Neural progenitor cell (in vitro differentiated cells): ENCODE results near the gene EFL1. TPM values are rescaled to one million over a fixed set of nuclear protein-coding genes. Genes with fewer than 3 reads are reported as not detected.
"Not testable (repeated sequence)": the region's sequence is repeated elsewhere in the genome, so short reads cannot be mapped to it uniquely, and the experiment has no call there.

Experiments used
- DNase-seq: peaks from one replicate; pipeline ENCODE4 v3.0.0-alpha.2; 2016; ENCODE audit warnings: low spot score
- H2AFZ ChIP-seq: fragments of 200-600 bp; sonication (generic); replicated peaks from 2 replicates; pipeline ENCODE4 v1.6.1; 2016; ENCODE audit warnings: antibody characterized with exemption
- H3F3A ChIP-seq: fragments of 200-600 bp; sonication (generic); 2 replicates; pipeline ENCODE4 v1.6.1; 2016; ENCODE audit warnings: antibody characterized with exemption, low read depth
- H3K27ac ChIP-seq: fragments of 200-600 bp; sonication (generic); 2 replicates; pipeline ENCODE4 v1.5.1; 2016; ENCODE audit warnings: mild to moderate bottlenecking
- H3K27me3 ChIP-seq: fragments of 200-600 bp; sonication (generic); 2 replicates; pipeline ENCODE4 v1.6.1; 2016; ENCODE audit warnings: mild to moderate bottlenecking, moderate library complexity
- H3K36me3 ChIP-seq: fragments of 200-600 bp; sonication (generic); 2 replicates; pipeline ENCODE4 v1.5.1; 2016
- H3K4me1 ChIP-seq: fragments of 200-600 bp; sonication (generic); 2 replicates; pipeline ENCODE4 v1.6.1; 2016; ENCODE audit warnings: mixed run types
- H3K4me2 ChIP-seq: fragments of 200-600 bp; sonication (generic); 2 replicates; pipeline ENCODE4 v1.6.1; 2016
- H3K4me3 ChIP-seq: fragments of 200-600 bp; sonication (generic); 2 replicates; pipeline ENCODE4 v1.5.1; 2016
- H3K79me2 ChIP-seq: fragments of 200-600 bp; sonication (generic); 2 replicates; pipeline ENCODE4 v1.6.1; 2016; ENCODE audit warnings: low read depth
- H3K9ac ChIP-seq: fragments of 200-600 bp; sonication (generic); 2 replicates; pipeline ENCODE4 v1.6.1; 2016
- H3K9me3 ChIP-seq: fragments of 200-600 bp; sonication (generic); 2 replicates; pipeline ENCODE4 v1.5.1; 2016; ENCODE audit warnings: low read depth
- H4K20me1 ChIP-seq: fragments of 200-600 bp; sonication (generic); 2 replicates; pipeline ENCODE4 v1.6.1; 2016; ENCODE audit warnings: low read depth
- H3K27ac Mint-ChIP-seq: 3 replicates; pipeline ENCODE4 v1.8.0; 2021; ENCODE audit warnings: mixed read lengths
- H3K27me3 Mint-ChIP-seq: 2 replicates; pipeline ENCODE4 v1.8.0; 2022; ENCODE audit warnings: low read depth, mild to moderate bottlenecking, inconsistent platforms, moderate library complexity, mixed read lengths; ENCODE audit not compliant: insufficient read depth
- H3K36me3 Mint-ChIP-seq: 3 replicates; pipeline ENCODE4 v1.8.0; 2021; ENCODE audit warnings: mixed read lengths
- H3K4me1 Mint-ChIP-seq: 3 replicates; pipeline ENCODE4 v1.8.0; 2021; ENCODE audit warnings: mixed read lengths
- H3K4me3 Mint-ChIP-seq: 3 replicates; pipeline ENCODE4 v1.8.0; 2021; ENCODE audit warnings: mild to moderate bottlenecking, moderate library complexity, mixed read lengths
- H3K9me3 Mint-ChIP-seq: 3 replicates; pipeline ENCODE4 v1.8.0; 2020; ENCODE audit warnings: mixed read lengths
- EZH2 ChIP-seq: fragments of 200-600 bp; sonication (generic); IDR thresholded peaks from 2 replicates; pipeline ENCODE4 v1.6.1; 2017; ENCODE audit warnings: antibody characterized with exemption, mild to moderate bottlenecking, moderate library complexity
- EZH2phosphoT487 ChIP-seq: fragments of 200-600 bp; sonication (generic); IDR thresholded peaks from 2 replicates; pipeline ENCODE4 v1.6.1; 2017; ENCODE audit warnings: antibody characterized with exemption
- total RNA-seq: library from RNA; depleted of rRNA; stranded (reverse); fragments of >200 nt; gene quantifications from 2 replicates; pipeline ENCODE4 v1.2.3, GENCODE V29; 2015; ENCODE audit warnings: low replicate concordance
- TF ChIP-seq, protein P1 (sequence below): fragments of 200-600 bp; sonication (generic); IDR thresholded peaks from 2 replicates; pipeline ENCODE4 v1.5.1; 2017; ENCODE audit warnings: antibody characterized with exemption, mild to moderate bottlenecking

Gene EFL1
- 30.1 and 42.4 TPM in 2 replicates for total RNA-seq

DNA sequence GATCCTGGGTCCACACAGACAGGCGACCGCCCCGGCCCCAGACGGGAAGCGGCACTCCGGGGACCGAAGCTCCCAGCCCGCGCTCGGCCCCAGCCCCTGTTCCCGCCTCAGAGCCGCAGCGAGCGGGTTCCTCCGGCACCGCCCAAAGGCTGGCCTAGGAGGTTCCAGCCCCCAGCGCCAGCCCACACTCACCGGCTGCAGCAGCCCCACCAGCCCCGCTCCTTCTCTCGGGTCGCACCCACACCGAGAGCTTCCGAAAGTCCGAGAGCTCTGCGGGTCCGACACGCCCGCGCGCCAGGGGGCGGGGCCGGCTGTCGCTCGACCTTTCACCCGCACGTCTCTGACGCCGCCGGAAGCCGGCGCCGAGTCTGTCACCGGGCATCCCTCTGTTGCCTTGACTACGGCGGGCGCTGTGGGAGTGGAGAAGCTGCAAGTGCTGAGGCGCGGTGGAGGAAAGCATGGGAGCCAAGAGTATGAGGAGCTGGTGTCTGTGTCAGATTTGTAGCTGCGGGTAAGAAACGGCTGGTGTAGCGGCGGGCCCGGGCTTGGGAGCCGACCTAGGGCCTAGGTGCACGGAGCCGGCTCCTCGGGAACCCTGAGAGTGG is at the start of gene EFL1, which contains the start of gene SAXO2:
Gene EFL1, minus strand, starts transcription at position 313 of the 605 bp plus-strand sequence. CDS start 956 bp downstream, outside the sequence.
Gene SAXO2, plus strand, starts transcription at position 397 of the 605 bp plus-strand sequence. Its CDS starts 62 bp downstream, at position 459.
- Histone ChIP-seq H3K79me2 (peaks cover 28% of the 10 kb centered on the region), H3K9ac (peak within 1 kb of the TSS; percentile 50), H3K4me2 (peak within 1 kb of the TSS; percentile 99), H4K20me1 (peaks cover 17% of the 10 kb centered on the region), H3K27me3 (no peaks in the 10 kb centered on the region), H3K36me3 (peaks cover 3% of the 10 kb centered on the region), H3F3A (peaks cover 4% of the 10 kb centered on the region), H3K9me3 (no peaks in the 10 kb centered on the region), H3K4me3 (peak within 1 kb of the TSS; percentile 95), H3K27ac (peak within 1 kb of the TSS; percentile 79), H3K4me1 (peaks cover 10% of the 10 kb centered on the region), H2AFZ (peak within 1 kb of the TSS; percentile 97)
- H3K4me3 Mint-ChIP-seq, result peak within 1 kb of the TSS; percentile 96
- no peak for TF ChIP-seq EZH2
- TF ChIP-seq, protein P1, sequence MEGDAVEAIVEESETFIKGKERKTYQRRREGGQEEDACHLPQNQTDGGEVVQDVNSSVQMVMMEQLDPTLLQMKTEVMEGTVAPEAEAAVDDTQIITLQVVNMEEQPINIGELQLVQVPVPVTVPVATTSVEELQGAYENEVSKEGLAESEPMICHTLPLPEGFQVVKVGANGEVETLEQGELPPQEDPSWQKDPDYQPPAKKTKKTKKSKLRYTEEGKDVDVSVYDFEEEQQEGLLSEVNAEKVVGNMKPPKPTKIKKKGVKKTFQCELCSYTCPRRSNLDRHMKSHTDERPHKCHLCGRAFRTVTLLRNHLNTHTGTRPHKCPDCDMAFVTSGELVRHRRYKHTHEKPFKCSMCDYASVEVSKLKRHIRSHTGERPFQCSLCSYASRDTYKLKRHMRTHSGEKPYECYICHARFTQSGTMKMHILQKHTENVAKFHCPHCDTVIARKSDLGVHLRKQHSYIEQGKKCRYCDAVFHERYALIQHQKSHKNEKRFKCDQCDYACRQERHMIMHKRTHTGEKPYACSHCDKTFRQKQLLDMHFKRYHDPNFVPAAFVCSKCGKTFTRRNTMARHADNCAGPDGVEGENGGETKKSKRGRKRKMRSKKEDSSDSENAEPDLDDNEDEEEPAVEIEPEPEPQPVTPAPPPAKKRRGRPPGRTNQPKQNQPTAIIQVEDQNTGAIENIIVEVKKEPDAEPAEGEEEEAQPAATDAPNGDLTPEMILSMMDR, result no peak
- TF ChIP-seq EZH2phosphoT487, result no peak
- DNase-seq, result peak; percentile 95
- H3K27ac Mint-ChIP-seq, result no peak within 1 kb of the TSS
- H3K36me3 Mint-ChIP-seq, result peaks cover 2% of the 10 kb centered on the region
- peaks cover 16% of the 10 kb centered on the region for H3K4me1 Mint-ChIP-seq
- H3K9me3 Mint-ChIP-seq, result no peaks in the 10 kb centered on the region
- H3K27me3 Mint-ChIP-seq, result no peaks in the 10 kb centered on the region

DNA sequence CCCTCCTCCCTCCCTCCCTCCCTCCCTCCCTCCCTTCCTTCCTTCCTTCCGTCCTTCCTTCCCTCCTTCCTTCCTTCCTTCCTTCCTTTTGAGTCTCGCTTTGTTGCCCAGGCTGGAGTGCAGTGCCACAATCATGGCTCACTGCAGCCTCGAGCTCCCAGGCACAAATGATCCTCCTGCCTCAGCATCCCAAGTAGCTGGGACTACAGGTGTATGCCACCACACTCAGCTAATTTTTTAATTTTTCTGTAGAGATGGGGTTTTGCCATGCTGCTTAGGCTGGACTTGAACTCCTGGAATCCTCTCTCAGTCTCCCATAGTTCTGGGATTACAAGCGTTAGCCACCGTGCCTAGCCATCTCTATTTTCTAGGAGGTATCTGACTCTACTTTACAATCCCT is 48.8 kb upstream of the EFL1 start:
- not testable (repeated sequence) for H3K27ac ChIP-seq, H3K4me2 ChIP-seq, H3K79me2 ChIP-seq, H3K4me3 ChIP-seq, H3K36me3 ChIP-seq, DNase-seq, H3K4me3 Mint-ChIP-seq, H3K27me3 Mint-ChIP-seq, H3F3A ChIP-seq, H3K27ac Mint-ChIP-seq, H3K4me1 ChIP-seq, H3K9me3 ChIP-seq, H3K27me3 ChIP-seq, H3K4me1 Mint-ChIP-seq, H3K9ac ChIP-seq, H4K20me1 ChIP-seq, H3K36me3 Mint-ChIP-seq, H2AFZ ChIP-seq
- peaks cover 16% of the 10 kb centered on the region for H3K9me3 Mint-ChIP-seq

DNA sequence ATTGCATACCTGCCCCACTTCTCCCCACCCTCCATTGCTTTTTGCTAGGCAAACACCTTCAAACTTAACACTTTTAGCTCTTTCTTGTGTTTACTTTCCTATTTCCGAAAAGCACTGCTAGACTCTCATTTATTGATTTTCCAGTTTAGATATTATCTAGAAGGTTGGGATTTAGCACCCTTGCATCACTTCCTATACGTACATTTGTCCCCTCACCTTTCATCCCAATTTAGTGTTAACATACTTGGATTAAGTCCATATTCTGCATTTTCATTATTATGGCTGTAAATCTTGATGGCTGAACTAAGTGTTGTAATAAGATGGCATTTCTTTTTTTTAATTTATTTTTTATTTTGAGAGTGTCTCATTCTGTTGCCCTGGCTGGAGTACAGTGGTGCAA is 47.3 kb upstream of the EFL1 start:
- Histone ChIP-seq H2AFZ (no peak overlapping the region), H3K79me2 (no peaks in the 10 kb centered on the region), H3K9ac (no peak overlapping the region), H3K36me3 (no peaks in the 10 kb centered on the region), H3K27me3 (no peaks in the 10 kb centered on the region), H4K20me1 (no peaks in the 10 kb centered on the region), H3K9me3 (no peaks in the 10 kb centered on the region), H3K27ac (no peak overlapping the region), H3K4me1 (no peaks in the 10 kb centered on the region), H3K4me2 (no peak overlapping the region), H3F3A (no peaks in the 10 kb centered on the region), H3K4me3 (no peak overlapping the region)
- Mint-ChIP-seq H3K27ac (no peak overlapping the region), H3K9me3 (peaks cover 16% of the 10 kb centered on the region), H3K27me3 (peaks cover 8% of the 10 kb centered on the region), H3K4me1 (no peaks in the 10 kb centered on the region), H3K4me3 (no peak overlapping the region), H3K36me3 (no peaks in the 10 kb centered on the region)
- TF ChIP-seq, protein P1, result no peak
- TF ChIP-seq EZH2 (no peak), EZH2phosphoT487 (no peak)
- DNase-seq, result no peak

DNA sequence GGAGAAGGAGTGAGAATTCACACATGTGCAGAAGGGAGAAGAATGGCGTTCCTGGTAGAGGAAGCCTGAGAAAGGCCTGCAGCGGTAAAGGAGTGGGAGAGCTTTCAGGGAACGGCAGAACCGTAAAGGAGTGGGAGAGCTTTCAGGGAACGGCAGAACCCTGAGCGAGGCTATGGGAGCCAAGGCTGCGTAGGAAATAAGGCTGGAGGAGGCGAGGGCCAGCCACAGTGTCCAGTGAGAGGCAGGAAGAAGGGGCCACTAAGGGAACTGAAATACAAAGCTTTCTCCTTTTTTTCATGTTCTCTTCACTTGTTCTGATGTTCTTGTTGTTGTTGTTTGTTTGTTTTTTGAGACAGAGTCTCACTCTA is 45.2 kb upstream of the EFL1 start:
- H3K4me1 ChIP-seq, result no peaks in the 10 kb centered on the region
- H3K9me3 ChIP-seq, result no peaks in the 10 kb centered on the region
- no peak overlapping the region for H3K27ac ChIP-seq
- no peak overlapping the region for H3K4me3 ChIP-seq
- no peaks in the 10 kb centered on the region for H3K36me3 Mint-ChIP-seq
- H3K9ac ChIP-seq, result no peak overlapping the region
- no peaks in the 10 kb centered on the region for H3F3A ChIP-seq
- TF ChIP-seq EZH2phosphoT487, result no peak
- TF ChIP-seq, protein P1, result no peak
- no peak for TF ChIP-seq EZH2
- no peak overlapping the region for H2AFZ ChIP-seq
- peaks cover 5% of the 10 kb centered on the region for H3K27me3 Mint-ChIP-seq
- H3K4me1 Mint-ChIP-seq, result no peaks in the 10 kb centered on the region
- peaks cover 12% of the 10 kb centered on the region for H3K9me3 Mint-ChIP-seq
- H3K4me2 ChIP-seq, result no peak overlapping the region
- no peaks in the 10 kb centered on the region for H3K36me3 ChIP-seq
- no peaks in the 10 kb centered on the region for H4K20me1 ChIP-seq
- H3K4me3 Mint-ChIP-seq, result no peak overlapping the region
- DNase-seq, result no peak
- H3K27me3 ChIP-seq, result no peaks in the 10 kb centered on the region
- no peak overlapping the region for H3K27ac Mint-ChIP-seq
- no peaks in the 10 kb centered on the region for H3K79me2 ChIP-seq
